Vagina (tissue), 2 donors: Measurements from ENCODE around the gene DHRSX.

ENCODE experiments used
- POLR2AphosphoS5 ChIP-seq, 2 donors: sonication (generic); formaldehyde crosslinking; IDR thresholded peaks; one replicate each; pipeline ENCODE4 v1.9.0; 2017; ENCODE audit warnings: antibody characterized with exemption in 2 of 2, mild to moderate bottlenecking in 2 of 2, low read depth in 1 of 2; ENCODE audit not compliant: insufficient read depth in 1 of 2
- TF ChIP-seq, protein P1 (sequence below), 3 experiments: fragments of 450-650 bp in 2 of 3; fragments of 200-600 bp in 1 of 3; sonication (generic) in 1 of 3; IDR thresholded peaks; one replicate each; pipeline ENCODE4 v1.5.1; 2017 to 2019; ENCODE audit warnings: antibody characterized with exemption in 3 of 3, mild to moderate bottlenecking in 2 of 3, moderate library complexity in 2 of 3

DNA sequence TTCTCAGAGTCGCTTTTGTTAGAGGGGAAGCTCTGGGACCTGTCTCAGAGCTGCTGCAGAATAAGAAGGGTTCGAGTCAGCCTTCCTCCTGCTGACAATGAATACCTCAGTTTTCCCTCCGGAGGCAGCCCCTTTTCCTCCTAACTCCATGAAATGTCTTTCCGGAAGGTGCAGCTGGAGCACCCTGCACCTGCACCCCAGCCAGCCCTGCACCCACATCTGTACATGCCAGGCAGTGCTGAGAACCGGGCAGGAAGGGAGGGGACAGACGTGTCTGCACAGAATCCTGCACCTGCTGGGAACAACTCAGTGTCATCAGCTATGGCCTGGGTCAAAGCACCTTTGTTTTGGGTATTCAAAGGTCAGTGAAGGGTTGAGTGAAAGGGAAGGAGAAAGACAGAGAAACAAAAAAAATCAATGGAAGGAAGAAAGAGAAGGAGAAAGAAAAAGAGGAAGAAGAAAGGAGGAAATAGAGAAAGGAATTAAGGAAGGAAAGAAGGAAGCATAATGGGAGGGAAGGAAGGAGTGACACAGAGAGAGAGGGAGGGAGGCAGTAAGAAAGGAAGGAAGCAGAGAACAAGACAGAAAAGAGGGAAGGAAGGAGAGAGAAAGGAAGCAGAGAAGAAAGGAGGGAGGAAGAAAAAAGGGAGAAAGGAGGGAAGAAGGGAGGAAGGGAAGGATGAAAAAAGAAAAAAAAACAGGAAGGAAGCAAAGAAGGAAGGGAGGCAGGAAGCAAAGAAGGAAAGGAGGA, 273.7 kb downstream of the DHRSX start:
- TF ChIP-seq, protein P1, sequence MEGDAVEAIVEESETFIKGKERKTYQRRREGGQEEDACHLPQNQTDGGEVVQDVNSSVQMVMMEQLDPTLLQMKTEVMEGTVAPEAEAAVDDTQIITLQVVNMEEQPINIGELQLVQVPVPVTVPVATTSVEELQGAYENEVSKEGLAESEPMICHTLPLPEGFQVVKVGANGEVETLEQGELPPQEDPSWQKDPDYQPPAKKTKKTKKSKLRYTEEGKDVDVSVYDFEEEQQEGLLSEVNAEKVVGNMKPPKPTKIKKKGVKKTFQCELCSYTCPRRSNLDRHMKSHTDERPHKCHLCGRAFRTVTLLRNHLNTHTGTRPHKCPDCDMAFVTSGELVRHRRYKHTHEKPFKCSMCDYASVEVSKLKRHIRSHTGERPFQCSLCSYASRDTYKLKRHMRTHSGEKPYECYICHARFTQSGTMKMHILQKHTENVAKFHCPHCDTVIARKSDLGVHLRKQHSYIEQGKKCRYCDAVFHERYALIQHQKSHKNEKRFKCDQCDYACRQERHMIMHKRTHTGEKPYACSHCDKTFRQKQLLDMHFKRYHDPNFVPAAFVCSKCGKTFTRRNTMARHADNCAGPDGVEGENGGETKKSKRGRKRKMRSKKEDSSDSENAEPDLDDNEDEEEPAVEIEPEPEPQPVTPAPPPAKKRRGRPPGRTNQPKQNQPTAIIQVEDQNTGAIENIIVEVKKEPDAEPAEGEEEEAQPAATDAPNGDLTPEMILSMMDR (IDR thresholded peaks at IDR 0.05): no peak
- no peak for TF ChIP-seq POLR2AphosphoS5 (IDR thresholded peaks at IDR 0.05; ENCODE audit: insufficient read depth in 1 of 2, low read depth in 1 of 2)
